NCI-H524 (cell line): ENCODE measurements around the gene DCP2.
"Not testable (repeated sequence)": the region's sequence is repeated elsewhere in the genome, so short reads cannot be mapped to it uniquely, and the experiment has no call there.

Experiments used
- DNase-seq, 2 experiments: peaks; one replicate each; lab custom pipeline; 2025; lab: John Stamatoyannopoulos, UW

DCP2 gene

DNA sequence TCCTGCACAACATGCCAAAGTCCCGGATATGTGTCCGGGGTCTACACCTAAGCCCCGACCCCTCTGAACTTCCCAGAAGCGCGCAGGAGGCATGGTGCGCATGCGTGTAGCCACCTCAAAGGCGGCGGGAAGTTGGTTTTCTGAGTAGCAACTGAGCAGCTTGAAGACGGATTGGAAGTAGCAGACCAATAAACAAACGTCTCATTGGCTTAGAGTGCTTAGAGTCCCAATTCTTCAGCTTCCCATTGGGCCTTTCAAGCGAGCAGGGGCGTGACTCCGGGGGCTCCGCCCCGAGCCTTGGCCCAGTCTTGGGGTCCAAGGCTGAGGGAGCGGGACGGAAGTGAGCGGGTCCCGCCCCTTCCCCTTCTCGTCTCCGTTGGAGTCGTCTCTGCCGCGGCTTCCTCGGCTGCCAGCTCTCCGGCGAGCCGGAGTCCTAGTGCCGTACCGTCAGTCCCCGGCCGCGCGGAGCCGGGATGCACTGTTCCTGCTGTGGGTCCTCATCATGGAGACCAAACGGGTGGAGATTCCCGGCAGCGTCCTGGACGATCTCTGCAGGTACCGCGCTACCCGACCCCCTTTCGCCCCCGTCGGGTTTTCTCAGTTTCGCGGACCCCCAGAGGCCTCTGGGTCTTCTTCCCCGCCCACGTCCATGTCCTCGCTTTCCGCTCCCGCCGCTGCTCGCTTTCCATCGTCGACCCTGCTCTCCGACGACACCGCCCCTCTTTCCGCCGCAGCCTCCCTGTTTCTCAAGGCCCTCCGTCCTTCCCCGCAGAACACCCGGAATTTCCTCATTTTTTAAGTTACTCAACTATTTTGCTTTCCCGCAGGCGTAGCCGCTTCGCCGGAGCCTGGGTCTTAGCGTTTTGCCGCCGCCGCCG is at the start of gene DCP2:
TSS of gene DCP2 (plus strand) at position 367 of the 878 bp plus-strand sequence. CDS start at position 503, 136 bp downstream.
- peak; percentile 99 for DNase-seq

DNA sequence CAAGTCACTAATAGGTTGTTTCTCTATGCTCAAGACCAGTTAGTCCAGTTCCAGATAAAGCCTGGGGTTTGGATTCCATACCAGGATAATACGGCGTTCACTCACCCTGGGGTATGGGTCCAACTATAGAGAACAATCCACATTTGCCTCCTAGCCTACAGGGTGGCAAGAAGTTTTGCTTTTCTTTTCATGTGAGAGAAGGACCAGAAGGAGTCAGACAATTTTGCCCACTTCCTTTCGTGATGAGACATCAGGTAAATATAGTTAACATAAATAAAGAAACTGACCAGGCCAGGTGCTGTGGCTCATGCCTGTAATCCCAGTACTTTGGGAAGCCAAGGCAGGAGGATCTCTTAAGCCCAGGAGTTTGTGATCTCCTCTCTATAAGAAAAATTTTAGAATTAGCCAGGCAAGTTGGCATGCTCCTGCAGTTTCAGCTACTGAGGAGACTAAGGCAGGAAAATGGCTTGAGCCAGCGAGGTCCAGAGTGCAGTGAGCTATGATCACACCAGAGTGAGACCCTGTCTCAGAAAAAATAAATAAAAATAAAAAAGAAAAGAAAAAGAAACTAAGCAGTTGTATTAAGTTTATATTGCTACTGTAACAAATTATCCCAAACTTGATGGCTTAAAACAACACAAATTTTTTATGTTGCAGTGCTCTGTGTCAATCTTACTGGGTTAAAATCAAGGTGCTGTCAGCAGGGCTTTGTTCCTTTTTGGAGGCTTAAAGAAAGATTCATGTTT is 47.1 kb upstream of the DCP2 start:
- DNase-seq = no peak

DNA sequence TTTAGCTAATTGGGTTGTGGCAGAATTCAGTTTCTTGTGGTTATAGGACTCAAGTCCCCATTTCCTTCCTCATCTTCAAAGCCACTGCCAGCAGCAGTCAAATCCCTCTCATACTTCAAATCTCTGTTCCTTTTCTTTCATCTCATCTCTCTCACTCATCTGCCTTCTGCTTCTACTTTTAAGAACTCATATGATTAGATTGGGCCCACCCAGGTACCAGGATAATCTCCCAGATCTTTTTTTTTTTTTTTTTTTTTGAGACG is 46.6 kb upstream of the DCP2 start:
- DNase-seq = no peak

DNA sequence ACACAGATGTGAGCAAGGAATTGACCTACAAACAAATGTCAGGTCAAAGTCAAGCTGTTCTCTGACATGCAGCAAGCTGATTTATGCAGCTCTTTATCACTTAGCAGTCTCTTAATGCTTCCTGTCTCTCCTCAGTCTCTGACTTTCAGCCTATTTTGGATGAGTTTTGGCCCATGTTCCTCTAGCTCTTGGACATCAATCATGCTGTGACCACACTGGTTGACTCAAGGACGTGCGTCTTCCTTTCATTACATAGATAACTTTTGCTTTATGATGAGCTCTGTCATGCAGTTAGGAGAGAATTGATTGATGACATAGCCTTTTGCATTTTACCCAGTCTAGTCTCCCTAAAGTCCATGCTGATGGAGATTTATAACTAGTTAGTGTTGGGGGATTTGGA is 45.1 kb upstream of the DCP2 start:
- DNase-seq = no peak

DNA sequence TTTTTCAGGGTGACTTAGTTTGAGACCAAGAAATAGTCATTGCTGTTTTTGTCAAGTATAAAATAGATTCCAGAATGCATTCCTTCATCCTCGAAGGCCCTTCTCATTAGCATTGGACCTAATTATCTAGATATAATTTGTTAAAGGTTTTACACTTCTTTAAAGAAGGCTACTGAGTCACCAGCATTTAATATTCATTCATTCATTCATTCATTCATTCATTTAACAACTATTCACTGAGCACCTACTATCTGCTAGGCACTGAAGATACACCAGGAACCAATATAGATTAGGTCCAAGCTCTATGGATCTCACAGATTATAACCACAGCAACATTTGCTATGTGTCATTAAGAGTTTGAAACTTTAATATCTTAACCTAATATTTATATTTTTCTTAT is 43.5 kb upstream of the DCP2 start:
- no peak for DNase-seq

DNA sequence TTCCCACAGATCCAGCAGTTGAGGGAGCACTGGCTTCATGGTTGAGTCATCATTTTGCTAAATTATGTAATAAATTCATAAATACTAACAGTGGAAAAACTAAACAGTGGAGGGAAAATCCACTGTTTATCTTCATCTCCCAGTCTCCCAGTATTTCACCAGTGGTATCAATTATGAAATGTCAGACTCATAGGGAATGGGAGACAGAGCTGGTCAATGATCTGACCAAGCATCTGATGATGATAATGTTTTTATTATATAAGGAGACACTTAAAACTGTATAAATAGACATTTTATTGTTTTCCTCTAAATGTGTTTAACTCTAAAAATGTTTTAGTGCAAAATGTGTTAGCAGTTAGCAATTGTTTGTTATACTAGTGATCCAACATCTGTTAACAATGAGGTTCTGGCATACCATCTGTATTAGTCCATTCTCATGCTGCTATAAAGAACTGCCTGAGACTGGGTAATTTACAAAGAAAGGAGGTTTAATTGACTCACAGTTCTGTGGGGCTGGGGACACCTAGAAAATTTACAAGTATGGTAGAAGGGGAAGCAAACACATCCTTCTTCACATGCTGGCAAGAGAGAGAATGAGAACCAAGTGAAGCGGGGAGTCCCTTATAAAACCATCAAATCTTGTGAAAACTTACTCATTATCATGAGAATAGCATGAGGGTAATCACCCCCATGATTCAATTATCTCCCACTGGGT is 42.8 kb upstream of the DCP2 start:
- no peak for DNase-seq

DNA sequence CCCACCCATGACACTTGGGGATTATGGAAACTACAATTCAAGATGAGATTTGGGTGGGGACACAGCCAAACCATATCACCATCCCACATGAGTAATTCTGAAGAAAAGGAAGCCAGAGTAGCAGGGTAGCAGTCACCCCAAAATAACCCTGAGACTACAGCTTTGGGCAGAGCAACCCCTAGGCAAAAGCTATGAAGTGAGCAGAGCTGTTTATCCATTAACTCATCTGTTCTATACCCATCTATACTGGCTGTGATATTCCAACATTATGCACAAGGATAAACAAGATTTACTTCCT is 42.3 kb upstream of the DCP2 start:
- DNase-seq = no peak

DNA sequence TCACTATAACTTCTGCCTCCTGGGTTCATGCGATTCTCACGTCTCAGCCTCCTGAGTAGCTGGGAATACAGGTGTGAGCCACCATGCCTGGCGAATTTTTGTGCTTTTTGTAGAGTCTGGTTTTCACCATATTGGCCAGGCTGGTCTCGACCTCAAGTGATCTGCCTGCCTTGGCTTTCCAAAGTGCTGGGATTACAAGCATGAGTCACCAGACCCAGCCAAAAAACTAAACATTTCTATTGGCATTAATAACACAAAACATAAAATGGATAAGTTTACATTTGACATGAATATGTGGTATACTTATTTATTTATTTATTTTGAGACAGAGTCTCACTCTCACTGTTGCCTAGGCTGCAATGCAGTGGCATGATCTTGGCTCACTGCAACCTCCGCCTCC is 40.9 kb upstream of the DCP2 start:
- no peak for DNase-seq

DNA sequence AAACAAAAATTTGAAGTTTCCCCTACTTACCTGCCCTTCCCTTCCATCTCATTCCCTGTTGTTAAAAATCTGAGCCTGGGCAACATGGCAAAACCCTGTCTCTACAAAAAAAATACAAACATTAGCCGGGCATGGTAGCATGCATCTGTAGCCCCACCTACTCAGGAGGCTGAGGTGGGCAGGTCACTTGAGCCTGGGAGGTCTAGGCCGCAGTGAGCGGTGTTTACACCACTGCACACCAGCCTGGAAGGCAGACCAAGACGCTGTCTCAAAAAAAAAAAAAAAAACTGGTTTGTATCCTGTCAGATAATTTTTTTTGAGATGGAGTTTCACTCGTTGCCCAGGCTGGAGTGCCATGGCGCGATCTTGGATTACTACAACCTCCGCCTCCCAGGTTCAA is 38.3 kb upstream of the DCP2 start:
- no peak for DNase-seq

DNA sequence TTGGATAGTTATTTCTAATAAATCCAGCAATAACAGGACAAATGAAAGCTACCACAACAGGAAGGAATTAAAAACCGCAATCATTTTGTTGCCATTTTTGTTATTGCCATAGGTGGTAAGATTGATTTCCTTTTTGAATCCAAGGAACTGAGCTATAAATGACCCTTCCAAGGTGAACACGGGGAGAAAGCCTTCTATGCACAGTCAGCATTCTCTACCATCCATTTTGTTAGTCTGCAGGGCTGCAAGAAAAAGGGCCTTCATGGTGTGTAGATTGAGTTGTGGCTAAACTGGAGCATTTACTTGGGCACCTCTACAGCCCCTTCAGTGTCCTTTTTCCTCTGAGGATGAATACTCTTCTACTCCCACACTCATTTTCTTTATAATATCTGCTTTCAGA is 35.9 kb upstream of the DCP2 start:
- DNase-seq = no peak

DNA sequence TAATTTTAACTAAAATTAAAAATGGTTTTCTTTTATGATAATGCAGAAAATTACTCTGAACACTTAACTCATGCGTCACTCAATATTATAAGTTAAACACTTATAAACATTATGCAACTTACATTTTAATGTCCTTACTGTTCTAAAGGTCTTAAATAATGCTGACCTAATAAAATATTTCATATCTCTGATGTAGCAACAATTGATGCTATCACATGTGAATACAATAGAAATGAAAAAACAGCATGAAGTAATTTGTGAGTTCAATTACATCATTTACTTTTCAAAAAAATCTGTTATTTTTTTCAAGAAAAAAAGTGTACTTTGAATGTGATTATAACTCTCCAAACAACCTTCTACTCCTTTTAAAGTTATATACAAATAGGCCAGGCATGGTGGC is 28.1 kb upstream of the DCP2 start:
- DNase-seq = no peak

DNA sequence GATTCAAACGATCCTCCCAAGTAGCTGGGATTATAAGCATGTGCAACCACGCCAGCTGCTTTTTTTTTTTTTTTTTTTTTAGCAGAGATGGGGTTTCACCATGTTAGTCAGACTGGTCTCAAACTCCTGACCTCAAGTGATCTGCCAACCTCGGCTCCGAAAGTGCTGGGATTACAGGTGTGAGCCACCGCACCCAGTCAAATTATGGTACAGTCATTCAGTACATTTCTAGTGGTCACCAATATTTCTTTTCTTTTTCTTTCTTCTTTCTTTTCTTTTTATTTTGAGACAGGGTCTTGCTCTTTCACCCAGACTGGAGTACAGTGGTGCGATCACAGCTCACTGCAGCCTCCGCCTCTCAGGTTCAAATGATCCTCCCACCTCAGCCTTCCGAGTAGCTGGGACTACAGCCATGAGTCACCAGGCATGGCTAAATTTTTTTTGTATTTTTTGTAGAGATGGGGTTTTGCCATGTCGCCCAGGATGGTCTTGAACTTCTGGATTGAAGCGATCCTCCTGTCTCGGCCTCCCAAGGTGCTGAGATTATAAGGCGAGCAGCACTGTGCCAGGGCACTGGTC is 25.4 kb upstream of the DCP2 start:
- peak in 1 of 2 experiments; percentile 12 for DNase-seq

DNA sequence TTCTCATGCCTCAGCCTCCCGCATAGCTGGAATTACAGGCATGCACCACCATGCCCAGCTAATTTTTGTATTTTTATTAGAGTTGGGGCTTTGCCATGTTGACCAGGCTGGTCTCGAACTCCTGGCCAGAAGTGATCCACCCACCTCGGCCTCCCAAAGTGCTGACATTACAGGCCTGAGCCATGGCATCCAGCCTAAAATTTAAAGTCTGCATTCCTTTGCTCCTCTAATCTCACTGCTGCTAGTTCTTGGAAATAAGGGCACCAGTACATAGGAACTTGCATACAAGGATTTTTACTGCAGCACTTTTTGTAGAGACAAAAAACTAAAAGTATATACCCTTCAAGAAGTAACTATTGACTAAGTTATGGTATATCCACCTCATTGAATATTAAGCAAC is 20.0 kb upstream of the DCP2 start:
- no peak for DNase-seq

DNA sequence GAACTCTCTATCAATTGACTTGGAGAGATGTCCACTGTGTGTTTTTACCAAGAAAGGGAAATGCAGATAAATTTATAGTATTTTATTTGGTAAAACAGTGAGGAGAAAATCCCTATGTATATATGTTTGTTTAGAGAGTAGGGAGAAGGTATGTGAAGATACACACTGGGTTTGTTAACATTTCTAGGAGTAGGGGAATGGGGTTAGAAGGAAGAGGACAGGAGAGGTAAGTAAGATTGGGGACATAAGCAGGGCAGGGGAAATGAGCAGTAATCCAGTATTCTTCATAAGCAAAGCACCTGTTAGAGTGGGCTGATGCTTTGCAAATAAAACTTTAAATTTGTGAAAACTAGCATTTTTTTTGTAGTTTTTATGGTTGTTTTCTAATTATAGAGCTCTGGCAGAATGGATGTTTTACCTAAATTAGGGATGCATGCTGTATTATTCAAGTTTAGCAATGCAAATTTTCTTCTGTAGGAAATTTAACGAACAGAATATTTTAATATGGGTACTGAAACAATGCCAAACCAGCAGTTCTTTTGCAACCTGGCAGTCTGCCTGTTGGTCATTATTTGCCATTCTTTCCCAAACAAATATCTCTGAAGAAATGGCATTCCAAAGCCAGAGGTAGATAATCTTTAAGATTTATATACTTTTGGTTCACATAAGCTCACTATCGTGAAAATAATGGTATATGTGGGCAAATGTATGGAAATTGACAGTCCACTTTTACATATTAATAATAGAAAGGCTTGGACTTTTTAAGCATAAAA is 19.4 kb upstream of the DCP2 start:
- DNase-seq = no peak

DNA sequence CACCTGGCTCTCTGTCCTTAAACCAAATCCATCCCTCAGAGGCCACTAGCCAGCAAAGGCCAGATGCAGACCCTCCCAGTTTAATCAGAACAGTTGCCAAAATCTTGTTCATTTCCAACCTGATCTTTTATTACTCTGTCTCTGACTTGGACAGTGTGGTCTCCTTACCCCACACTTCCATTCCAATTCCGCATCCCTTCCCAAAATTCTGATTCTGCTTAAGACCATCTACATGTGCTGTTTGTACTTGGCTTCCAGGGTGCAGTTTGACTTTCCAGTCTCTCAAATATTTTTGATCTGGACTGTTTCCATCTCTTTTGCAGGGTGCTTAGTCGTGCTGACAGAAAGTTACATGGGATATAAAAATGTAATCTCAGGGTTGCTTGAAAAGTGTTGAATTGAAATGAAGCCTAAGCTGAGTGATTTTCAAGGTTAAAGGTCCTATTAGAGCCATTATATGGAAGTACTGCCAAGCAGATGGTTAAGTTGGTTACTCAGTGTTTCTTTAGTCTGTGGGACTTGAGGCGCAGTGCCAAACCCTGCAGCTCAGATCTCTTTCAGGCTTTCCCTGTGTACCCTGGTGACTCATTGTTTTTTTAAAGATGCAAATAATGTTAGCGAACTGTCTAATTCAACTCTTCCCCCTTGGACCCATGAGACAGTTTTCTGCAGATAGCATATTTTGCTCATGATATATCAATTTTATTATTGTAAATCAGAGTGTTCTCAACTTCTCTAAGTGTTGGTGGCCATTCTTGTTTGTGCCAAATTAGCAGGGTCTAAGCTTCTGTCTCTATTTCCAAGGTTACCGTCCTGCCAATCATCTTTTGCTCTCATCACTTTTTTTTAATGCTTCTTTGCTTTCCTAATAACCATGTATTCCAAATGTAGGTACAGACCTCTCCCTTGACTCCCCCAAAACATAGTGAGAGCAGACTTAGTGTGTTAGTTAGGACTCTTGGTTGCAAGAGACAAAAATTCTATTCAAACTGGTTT is 18.2 kb upstream of the DCP2 start:
- peak; percentile 17 to 69 for DNase-seq

DNA sequence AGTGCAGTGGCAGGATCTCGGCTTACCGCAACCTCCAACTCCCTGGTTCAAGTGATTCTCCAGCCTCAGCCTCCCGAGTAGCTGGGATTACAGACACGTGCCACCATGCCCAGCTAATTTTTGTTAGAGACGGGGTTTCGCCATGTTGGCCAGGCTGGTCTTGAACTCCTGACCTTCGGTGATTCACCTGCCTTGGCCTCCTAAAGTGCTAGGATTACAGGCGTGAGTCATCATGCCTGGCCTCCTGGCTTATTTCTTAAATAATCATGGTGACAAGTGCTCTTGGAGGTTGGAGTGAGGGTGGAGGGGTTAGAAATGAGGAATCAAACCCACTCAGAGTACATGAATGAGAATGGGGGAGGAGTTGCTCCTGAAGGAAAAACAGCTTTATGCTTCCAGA is 16.7 kb upstream of the DCP2 start:
- DNase-seq = peak; percentile 84 to 93

DNA sequence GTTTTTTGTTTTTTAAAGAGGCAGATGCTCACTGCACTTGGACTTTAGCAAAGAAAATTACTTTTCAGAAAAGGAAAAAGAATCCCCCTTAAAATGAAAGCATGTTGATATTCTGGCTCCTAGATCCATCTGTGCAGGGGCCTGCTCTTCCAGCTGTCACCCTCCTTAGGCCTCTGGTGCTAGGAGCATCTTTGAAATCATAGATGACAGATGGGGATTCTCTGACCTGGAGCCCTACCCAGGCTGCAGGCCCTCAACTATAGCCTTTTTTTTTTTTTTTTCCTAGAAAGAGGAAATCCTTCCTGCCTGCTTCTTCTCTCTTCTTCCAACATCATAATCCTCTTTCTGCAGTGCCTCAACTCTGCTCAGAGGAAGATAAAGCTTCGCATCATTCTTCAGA is 16.3 kb upstream of the DCP2 start:
- DNase-seq = peak; percentile 87 to 96

DNA sequence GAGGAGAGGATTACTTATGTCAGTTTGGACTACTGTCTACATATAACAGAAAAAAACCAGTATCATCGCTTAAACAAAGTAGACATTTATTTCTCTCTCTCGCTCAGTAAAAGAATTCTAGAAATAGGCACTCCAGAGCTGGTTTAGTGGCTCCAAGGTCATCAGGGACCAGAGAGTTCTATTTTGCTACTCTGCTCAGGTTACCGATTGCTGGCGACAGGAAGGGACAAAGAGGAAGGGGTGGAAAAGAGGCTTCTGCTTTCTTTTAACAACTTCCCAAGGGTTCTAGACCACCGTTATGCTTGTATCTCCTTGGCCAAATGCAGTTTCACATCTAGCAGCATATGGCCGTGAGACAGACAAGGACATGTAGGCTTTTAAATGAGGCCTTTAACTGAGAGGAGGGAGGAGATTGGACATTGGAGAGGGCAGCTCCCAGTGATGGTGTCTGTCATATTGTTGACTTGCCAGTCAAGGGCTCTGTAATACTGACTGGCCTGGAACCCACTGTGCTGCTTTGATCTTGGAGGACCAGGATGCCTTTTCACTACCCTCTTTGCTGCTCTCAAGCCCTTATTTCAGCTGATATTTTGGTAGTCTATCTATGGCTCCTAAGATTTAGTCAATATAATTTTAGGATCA is 15.6 kb upstream of the DCP2 start:
- peak; percentile 25 to 45 for DNase-seq

DNA sequence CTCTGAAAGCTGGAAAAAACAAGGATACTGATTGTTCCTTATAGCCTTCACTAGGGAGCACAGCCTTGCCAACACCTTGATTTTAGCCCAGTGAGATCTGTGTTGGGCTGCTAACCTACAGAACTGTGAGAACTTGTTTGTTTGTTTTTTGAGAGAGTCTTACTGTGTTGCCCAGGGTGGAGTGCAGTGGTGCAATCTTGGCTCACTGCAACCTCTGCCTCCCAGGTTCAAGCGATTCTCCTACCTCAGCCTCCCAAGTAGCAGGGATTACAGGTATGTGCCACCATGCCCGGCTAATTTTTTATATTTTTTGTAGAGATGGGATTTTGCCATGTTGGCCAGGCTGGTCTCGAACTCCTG is 13.2 kb upstream of the DCP2 start:
- DNase-seq = not testable (repeated sequence)

DNA sequence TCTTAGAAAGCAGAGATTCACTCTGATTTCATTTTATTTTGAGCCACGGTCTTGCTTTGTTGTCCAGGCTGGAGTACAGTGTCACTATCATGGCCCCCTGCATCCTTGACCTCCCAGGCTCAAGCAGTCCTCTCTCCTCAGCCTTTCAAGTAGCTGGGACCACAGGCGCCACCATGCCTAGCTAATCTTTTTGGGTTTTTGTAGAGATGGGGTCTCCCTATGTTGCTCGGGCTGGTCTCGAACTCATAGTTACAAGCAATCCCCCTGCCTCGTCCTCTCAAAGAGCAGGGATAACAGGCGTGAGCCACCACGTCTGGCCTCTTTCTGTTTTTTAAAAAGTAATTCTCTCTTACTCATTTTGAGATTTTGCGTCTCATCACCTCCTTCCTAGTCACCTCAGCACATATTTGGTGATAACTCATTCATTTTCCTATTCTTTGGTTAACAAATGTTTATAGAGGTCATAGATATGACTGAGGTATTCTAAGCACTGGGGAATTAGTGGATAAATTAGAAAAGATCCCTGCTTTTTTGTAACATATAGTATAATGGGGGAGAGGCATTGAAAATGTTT is 10.8 kb upstream of the DCP2 start:
- no peak for DNase-seq
